Nephron (organoid): ENCODE measurements around the gene SELENON.

Source experiments
- H3K27ac Mint-ChIP-seq, 3 experiments: 2 replicates each; pipeline ENCODE4 v1.8.0; 2020; ENCODE audit warnings: mixed read lengths in 3 of 3, mild to moderate bottlenecking in 2 of 3, moderate library complexity in 1 of 3
- H3K27me3 Mint-ChIP-seq: 2 replicates; pipeline ENCODE4 v1.8.0; 2021; ENCODE audit warnings: low read depth, mild to moderate bottlenecking, moderate library complexity, mixed read lengths
- H3K36me3 Mint-ChIP-seq: 2 replicates; pipeline ENCODE4 v1.8.0; 2020; ENCODE audit warnings: low read depth, mixed read lengths
- H3K4me1 Mint-ChIP-seq: 2 replicates; pipeline ENCODE4 v1.8.0; 2020; ENCODE audit warnings: mixed read lengths
- H3K4me3 Mint-ChIP-seq, 3 experiments: 2 replicates each; pipeline ENCODE4 v1.8.0; 2020; ENCODE audit warnings: mild to moderate bottlenecking in 3 of 3, mixed read lengths in 3 of 3, moderate library complexity in 2 of 3
- H3K9me3 Mint-ChIP-seq: 2 replicates; pipeline ENCODE4 v1.8.0; 2020; ENCODE audit warnings: mixed read lengths
- CTCF ChIP-seq, 3 experiments: fragments of 200-600 bp; sonication (generic); IDR thresholded peaks; one replicate each; pipeline ENCODE4 v1.5.0; 2021; ENCODE audit warnings: antibody characterized with exemption in 3 of 3; ENCODE audit not compliant: unreplicated experiment in 3 of 3

The SELENON gene

GRCh38 chr1:25768999-25769398 lies 31.0 kb upstream of the SELENON start:
- no peaks in the 10 kb centered on the region for H3K9me3 Mint-ChIP-seq
- H3K4me3 Mint-ChIP-seq, result no peak overlapping the region
- no peak for TF ChIP-seq CTCF (IDR thresholded peaks at IDR 0.05; ENCODE audit: unreplicated experiment in 3 of 3)
- peaks cover 3% of the 10 kb centered on the region for H3K36me3 Mint-ChIP-seq
- H3K4me1 Mint-ChIP-seq, result peaks cover 53% of the 10 kb centered on the region
- H3K27ac Mint-ChIP-seq, result peak overlapping the region; percentile 13 to 58 (median 35)
- H3K27me3 Mint-ChIP-seq, result peaks cover 26% of the 10 kb centered on the region

GRCh38 chr1:25769625-25770383 lies 30.2 kb upstream of the SELENON start:
- Mint-ChIP-seq H3K36me3 (peaks cover 3% of the 10 kb centered on the region), H3K27ac (peak overlapping the region; percentile 90 to 93 (median 92)), H3K27me3 (peaks cover 33% of the 10 kb centered on the region), H3K4me1 (peaks cover 59% of the 10 kb centered on the region), H3K4me3 (no peak overlapping the region), H3K9me3 (no peaks in the 10 kb centered on the region)
- TF ChIP-seq CTCF (IDR thresholded peaks at IDR 0.05; ENCODE audit: unreplicated experiment in 3 of 3), result no peak

- Mint-ChIP-seq H3K4me3 (peak overlapping the region; percentile 26 to 50 (median 42)), H3K4me1 (peaks cover 63% of the 10 kb centered on the region), H3K27me3 (peaks cover 40% of the 10 kb centered on the region), H3K9me3 (no peaks in the 10 kb centered on the region), H3K27ac (peak overlapping the region; percentile 90 to 93 (median 92)), H3K36me3 (peaks cover 3% of the 10 kb centered on the region)
- no peak for TF ChIP-seq CTCF (IDR thresholded peaks at IDR 0.05; ENCODE audit: unreplicated experiment in 3 of 3)
These were observed 29.3 kb upstream of the SELENON start for GRCh38 chr1:25770541-25771220.

GRCh38 chr1:25771221-25772114 lies 28.5 kb upstream of the SELENON start:
- H3K4me1 Mint-ChIP-seq, result peaks cover 55% of the 10 kb centered on the region
- no peak for TF ChIP-seq CTCF (IDR thresholded peaks at IDR 0.05; ENCODE audit: unreplicated experiment in 3 of 3)
- peak overlapping the region; percentile 26 to 50 (median 42) for H3K4me3 Mint-ChIP-seq
- peaks cover 44% of the 10 kb centered on the region for H3K27me3 Mint-ChIP-seq
- peak overlapping the region; percentile 90 to 93 (median 92) for H3K27ac Mint-ChIP-seq
- no peaks in the 10 kb centered on the region for H3K9me3 Mint-ChIP-seq
- H3K36me3 Mint-ChIP-seq, result peaks cover 3% of the 10 kb centered on the region

- peaks cover 3% of the 10 kb centered on the region for H3K36me3 Mint-ChIP-seq
- peak overlapping the region; percentile 90 to 93 (median 92) for H3K27ac Mint-ChIP-seq
- H3K9me3 Mint-ChIP-seq, result no peaks in the 10 kb centered on the region
- H3K27me3 Mint-ChIP-seq, result peaks cover 44% of the 10 kb centered on the region
- TF ChIP-seq CTCF (IDR thresholded peaks at IDR 0.05; ENCODE audit: unreplicated experiment in 3 of 3), result no peak
- H3K4me1 Mint-ChIP-seq, result peaks cover 55% of the 10 kb centered on the region
- H3K4me3 Mint-ChIP-seq, result no peak overlapping the region
These were observed 27.8 kb upstream of the SELENON start for GRCh38 chr1:25772164-25772563.
